ENCODE data around the gene SOHLH1.

GRCh38 chr9:135674977-135675376 lies 24.3 kb downstream of the SOHLH1 start:
- TF ChIP-seq PRDM15 (CRISPR knock-in tag; IDR thresholded peaks at IDR 0.05) (no peak), RAD21 (IDR thresholded peaks at IDR 0.05; ENCODE audit: insufficient read depth, low read depth, low read length) (no peak)

Data from GM12878 (cell line).